GM19239 (cell line): ENCODE measurements around the gene EFCAB7.
A peak's percentile ranks its signal among the peaks of the same experiment; 100 is the strongest.

Experiments
- DNase-seq: peaks from one replicate; pipeline ENCODE4 v3.0.0; 2011; ENCODE audit warnings: low spot score; ENCODE audit not compliant: insufficient read length
- FAIRE-seq: peaks from 2 replicates; lab custom pipeline; 2011; peaks lifted over from hg19 to GRCh38; lab: Jason Lieb, UNC

EFCAB7 gene, protein sequence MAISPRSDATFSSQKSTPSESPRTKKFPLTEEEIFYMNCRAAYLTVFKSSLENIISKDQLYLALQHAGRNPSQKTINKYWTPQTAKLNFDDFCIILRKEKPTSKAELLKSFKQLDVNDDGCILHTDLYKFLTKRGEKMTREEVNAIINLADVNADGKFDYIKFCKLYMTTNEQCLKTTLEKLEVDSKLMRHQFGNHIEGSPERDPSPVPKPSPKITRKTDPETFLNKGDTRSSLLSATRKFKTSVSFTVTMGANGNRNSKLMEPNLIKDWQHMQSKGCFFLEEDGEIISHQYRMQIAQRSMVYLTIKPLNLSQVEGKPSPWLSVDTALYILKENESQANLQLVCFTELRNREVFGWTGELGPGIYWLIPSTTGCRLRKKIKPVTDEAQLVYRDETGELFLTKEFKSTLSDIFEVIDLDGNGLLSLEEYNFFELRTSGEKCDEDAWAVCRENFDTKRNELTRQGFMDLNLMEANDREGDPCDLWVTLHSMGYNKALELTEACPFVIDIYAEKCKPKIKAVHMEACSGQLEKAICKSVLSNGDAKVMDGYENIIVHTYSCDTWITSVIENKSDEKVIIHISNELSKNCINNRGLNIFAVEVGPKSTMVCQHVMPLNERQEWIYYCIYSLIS

DNA sequence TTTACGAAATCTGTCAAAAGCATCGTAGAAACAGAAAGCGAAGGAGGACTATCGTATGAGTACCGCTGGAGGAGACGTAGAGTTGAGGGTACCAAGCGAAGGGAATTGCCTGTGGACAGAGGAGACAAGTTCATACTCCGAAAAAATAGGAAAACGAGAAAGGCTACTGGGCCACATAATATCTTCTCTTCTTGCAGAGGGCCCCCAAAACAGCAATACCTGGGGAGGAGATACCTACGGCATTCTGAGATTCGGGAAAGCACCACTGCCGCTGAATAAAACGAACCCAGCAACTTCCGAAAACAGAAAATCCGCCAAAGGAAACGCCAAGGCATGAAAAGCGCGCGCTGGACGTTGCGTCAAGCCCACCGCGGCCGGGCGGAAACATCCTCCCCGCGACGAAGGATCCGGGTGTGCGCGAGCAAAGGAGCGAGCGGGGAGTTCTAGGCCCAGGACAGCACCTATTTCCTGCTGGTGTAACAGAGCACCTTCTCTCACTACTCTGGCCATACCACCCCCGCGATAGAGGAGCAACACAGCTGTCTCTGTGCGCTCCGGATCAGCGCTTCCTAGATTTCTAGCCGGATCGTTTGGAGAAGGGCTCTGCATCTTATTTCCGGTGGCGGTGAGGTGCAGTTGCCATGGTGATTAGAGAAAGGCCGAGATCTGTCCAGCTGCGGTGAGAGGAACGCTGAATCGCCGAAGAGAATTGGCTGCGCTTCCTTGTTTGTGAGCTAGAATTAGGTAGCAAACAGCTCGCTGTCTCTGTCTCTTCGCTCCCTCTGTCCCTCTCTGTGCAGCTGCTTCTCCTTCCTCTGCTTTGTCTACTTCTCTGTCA, at the start of gene EFCAB7, which contains the start of gene ITGB3BP:
EFCAB7 (plus strand) TSS at position 635 of the 838 bp plus-strand sequence. CDS start 2,048 bp downstream, outside the sequence.
ITGB3BP (minus strand) TSS at position 335 of the 838 bp plus-strand sequence; CDS start at position 243, 92 bp downstream.
- DNase-seq, result peak; percentile 28
- FAIRE-seq, result peak; percentile 94

DNA sequence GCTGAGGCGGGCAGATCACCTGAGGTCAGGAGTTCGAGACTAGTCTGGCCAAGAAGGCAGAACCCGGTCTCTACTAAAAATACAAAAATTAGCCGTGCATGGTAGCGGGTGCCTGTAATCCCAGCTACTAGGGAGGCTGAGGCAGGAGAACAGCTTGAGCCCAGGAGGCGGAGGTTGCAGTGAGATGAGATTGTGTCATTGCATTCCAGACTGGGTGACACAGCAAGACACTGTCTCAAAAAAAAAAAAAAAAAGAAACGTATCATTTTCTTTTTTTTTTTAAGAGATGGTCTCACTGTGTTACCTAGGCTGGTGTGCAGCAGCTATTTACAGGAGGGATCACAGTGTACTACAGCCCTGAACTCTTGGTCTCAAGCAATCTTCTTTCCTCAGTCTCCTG, 47.6 kb upstream of the EFCAB7 start:
- DNase-seq (no peak), FAIRE-seq (no peak)

DNA sequence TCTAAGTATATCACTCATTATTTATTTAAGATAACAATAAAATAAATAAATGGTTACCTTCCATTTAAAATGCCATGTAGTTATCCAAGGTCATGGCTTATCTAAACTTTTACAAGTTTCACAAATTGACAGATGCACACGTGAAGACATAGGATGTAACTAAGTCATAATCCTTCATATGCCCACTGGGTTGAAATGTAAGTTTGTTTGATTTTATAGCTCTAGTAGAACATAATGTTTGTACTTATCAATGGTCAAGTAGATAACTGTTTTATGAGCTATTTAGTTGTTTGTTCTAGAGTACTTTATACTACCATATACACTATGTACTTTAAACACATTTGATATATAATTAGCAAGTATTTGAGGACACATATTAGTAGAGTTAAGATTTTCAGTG, 43.3 kb upstream of the EFCAB7 start:
- DNase-seq, result no peak
- FAIRE-seq, result no peak

DNA sequence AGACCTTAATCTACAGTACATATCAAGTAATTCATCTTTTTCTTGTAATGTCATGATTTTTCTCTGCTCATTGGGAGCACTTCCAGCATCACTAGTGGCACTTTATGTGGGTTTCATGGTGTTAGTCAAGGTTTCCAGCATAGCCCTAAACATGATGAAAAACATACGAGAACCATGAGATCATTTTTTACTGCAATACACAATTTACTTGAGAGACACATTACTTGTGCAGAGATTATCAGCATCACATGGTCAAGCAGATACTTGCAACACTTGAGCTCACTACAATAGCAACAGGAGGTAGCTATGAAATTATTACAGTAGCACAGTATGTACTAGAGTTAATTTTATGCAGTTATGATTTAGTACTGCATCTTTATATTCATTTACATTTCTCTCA, 36.7 kb upstream of the EFCAB7 start:
- no peak for FAIRE-seq
- no peak for DNase-seq

DNA sequence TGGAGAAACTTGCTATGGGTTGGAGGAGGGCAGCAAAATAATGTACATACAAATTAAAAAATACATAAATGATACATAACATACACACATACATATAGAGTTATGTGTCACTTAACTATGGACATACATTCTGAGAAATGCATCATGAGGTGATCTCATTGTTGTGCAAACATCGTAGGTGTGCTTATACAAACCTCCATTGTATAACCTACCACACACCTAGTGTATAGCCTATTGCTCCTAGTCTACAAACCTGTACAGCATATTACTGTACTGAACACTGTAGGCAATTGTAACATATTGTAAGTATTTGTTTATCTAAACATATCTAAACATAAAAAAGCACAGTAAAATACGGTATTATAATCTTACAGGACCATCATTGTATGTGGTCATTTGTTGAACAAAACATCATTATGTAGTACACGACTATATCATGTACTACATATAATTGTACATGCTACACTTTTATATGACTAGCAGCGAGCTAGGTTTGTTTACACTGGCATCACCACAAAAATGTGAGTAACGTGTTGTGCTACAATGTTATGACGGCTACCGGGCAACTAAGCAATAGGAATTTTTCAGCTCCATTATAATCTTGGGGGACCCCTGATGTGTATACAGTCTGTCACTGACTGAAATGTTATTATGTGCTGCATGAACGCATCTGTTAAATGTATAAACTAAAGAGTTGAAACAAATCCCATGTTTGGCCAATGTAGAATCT, 35.8 kb upstream of the EFCAB7 start:
- no peak for FAIRE-seq

DNA sequence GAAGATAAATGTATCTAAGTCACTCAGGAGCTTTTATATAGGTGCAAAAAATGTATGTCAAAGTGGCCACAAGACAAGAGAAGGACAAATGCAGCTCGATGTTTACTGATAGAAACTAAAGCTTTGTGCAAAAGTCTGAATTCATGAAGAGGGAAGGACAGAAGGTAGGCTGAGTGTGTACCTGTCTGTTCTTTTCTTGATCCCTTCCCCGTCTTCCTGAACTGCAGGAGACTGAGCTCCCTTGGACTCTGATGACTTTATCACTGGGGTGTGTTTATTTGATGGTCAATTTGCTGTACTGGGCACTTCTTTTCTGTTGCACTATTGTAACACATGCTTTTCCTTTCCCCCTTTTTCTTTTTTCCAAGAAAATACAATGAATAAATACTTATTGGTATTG, 25.7 kb upstream of the EFCAB7 start:
- FAIRE-seq (no peak), DNase-seq (no peak)

More for the DNA sequence above, 35.8 kb upstream of the EFCAB7 start:
- DNase-seq, result no peak

DNA sequence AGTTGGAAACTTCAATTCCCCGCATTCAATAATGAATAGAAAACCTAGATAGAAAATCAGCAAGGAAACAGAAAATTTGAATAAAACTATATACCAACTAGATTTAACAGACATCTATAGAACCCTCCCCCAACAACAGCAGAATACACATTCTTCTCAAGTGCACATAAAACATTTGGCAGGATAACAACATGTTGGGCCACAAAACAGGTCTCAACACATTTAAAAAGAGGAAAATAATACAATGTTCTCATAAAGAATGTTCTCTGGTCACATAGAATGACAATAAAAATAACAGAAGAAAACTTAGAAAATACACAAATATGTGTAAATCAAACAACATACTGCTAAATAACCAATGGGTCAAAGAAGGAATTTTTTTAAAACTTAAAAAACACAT, 25.2 kb upstream of the EFCAB7 start:
- no peak for FAIRE-seq
- no peak for DNase-seq

DNA sequence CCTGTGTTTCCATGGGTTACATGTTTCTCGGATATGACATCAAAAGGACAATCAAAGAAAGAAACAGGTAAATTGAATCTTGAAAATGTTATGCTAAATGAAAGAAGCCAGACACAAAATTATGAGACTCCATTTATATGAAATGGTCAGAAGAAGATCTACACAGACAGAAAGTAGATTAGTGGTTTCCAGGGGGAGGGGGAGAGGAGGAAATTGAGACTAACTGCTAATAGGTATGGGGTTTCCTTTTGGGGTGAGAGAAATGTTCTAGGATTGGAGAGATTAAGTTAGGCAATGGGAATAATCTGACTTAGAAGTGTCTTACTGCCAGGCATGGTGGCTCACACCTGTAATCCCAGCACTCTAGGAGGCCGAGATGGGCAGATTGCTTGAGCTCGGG, 22.1 kb upstream of the EFCAB7 start:
- FAIRE-seq, result peak; percentile 68

DNA sequence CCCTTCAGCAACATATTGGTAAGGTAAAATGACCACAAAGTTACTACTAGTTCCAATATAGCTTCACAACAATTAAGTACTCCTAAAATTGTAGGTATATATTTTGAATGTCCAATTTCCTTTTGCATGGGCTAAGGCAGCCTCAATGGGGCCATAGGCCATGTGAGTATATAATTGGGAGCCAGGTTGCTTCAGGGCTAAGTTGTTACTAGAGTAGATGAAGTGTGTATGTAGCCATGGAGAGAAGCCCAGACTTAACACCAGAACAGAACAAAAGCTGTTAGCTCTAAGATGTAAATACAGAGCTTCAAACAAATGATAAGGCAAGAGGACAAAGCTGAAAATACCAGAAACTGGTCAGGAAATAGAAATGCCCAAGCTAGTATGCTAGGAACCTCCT, 16.5 kb upstream of the EFCAB7 start:
- FAIRE-seq (no peak), DNase-seq (no peak)

More for the DNA sequence above, 22.1 kb upstream of the EFCAB7 start:
- DNase-seq, result no peak

DNA sequence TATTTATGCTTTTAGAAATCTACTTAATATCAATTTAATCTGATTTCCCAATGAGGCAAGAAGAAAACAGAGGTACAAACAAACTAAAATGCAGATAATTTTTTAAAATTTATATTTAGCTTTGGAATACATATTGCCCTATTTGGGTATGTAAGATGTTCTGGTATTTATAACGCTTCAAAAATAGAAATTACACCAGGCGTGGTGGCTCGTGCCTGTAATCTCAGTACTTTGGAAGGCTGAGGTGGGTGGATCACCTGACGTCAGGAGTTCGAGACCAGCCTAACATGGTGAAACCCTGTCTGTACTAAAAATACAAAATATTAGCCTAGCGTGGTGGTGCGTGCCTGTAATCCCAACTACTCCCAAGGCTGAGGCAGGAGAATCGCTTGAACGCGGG, 13.6 kb upstream of the EFCAB7 start:
- FAIRE-seq (no peak), DNase-seq (no peak)

DNA sequence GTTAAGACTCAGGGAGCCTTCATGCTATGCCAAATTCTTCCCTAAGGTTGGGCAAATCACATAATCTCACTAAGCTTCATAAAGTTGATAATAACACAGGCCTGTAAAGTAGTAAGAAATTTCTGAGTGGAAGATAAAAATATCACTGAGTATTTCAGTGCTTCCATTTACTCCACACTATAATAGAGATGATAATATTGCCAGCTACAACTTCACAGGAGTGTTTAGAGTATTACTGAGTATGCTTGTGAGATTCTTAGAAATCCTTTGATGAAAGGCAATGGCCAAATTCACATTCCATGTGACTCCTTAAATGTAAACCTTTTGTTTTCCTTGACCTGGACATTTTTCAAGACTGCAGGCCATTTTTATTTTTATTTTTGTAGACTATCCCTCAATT, 10.7 kb upstream of the EFCAB7 start:
- DNase-seq (no peak), FAIRE-seq (no peak)

DNA sequence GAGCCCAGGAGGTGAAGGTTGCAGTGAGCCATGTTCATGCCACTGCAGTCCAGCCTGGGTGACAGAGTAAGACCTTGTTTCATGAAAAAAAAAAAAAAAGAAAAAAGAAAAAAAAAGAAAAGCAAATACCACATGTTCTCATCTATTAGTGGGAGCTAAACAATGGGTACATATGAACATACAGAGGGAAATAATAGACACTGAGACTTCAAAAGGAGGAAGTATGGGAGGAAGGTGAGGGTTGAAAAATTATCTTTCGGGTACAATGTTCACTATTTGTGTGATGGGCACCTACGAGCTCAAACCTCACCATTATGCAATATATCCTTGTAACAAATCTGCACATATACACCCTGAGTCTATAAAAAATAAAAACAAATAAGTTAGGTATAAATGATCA, 6.7 kb upstream of the EFCAB7 start:
- no peak for DNase-seq
- FAIRE-seq, result no peak

DNA sequence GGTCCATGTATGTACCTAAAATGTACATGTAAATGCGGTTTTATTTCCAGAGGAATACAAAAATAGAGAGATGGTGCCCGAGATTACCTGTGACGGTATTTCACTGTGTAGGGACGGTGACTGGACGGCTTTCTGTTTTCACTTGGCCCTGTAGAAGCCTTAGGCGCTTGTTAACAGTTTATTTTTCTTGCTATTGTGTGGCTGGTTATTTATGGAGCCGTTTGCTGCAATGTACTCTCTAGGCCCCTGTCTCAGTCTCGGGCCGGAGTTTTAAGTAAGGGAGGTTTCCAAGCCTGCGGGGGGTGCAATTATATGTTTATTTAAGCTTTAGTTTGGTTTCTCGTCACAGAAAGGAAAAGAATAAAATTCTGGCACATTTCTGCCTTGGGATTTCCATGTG, 413 bp downstream of the EFCAB7 start:
- DNase-seq, result no peak
- FAIRE-seq, result no peak

DNA sequence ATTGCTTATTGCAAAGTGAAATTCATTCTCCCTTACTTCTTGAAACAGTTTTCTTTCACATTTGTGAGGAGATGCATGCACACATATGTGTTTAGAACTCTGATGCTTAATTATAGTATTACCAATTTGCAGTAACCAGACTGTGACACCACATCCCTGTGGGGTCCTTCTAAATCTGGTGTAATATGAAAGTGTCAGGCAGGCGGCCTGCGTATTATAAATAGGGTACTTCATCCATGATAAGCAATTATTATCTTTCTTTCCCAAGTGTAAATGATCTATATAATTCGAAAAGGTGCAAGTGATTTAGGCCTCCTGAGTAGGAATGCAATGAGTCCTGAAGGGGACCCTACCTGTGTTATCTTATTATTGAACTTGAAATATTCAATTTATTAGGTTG, 876 bp downstream of the EFCAB7 start:
- FAIRE-seq, result no peak
- no peak for DNase-seq

DNA sequence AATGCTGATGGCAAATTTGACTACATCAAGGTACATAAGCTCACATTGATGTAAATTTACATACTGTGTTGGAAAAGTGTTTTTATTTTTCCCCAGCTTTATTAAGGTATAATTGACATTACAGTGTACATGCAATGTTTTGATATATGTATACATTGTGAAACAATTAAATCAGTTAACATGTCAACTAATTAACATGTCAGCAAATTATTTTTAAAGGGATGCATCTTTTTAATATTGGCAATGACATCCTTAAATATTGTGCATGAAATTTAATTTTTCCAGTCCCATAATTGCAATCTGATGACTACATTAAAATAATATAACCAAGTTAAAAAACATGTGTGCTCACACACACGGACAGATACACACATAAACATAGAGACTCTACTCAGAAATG, 9.4 kb downstream of the EFCAB7 start:
- FAIRE-seq (no peak), DNase-seq (no peak)

DNA sequence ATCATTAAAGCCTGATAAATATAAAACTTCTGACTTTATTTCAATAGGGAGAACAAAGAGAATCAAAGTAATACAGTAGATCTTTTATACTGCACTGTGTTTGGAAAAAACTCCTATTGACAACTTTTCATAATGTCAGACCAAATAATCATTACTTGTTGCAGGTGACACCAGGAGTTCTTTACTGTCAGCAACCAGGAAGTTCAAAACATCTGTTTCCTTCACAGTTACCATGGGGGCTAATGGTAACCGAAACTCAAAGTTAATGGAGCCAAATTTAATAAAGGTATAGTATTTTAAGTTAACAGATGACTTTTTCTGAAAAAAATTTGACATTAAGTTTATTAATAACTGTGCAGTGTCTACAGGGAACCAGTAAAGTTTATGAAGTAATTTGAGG, 10.6 kb downstream of the EFCAB7 start:
- DNase-seq, result no peak
- no peak for FAIRE-seq

DNA sequence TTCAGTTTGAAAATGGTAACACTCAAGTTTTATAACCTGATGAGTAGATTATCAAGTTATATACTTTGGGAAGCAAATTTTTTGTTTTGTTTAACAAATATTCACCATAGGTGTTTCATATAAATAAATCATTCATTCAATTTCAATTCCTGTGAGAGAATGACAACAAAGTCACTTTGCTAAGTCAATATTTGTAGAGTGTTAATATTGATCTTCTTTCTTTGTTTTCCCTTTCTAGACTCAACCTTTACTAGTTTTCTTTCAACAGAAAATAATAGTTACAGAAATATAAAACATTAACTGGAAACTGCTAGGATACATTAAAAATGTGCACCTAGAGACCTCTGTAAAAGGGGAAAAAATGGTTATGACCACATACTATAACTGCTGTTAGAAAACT, 11.1 kb downstream of the EFCAB7 start:
- DNase-seq (no peak), FAIRE-seq (no peak)

DNA sequence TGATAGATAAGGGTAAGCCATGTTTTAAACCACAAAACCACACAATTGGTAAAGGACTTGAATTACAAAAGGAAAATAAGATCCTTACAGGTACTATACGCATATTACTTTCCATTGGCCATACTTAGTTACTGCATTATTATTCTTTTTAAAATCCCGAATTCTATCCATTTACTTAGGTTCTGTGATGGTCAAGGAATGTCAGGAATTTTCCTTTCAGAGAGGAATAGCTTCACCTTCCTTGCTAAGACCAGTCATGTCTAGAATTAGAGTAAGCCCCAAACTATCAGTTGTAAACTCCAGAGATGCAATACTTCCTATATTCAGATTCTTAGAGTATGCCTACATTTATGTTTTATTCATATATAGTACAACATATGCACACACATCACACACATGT, 13.7 kb downstream of the EFCAB7 start:
- DNase-seq, result no peak
- peak; percentile 33 for FAIRE-seq

DNA sequence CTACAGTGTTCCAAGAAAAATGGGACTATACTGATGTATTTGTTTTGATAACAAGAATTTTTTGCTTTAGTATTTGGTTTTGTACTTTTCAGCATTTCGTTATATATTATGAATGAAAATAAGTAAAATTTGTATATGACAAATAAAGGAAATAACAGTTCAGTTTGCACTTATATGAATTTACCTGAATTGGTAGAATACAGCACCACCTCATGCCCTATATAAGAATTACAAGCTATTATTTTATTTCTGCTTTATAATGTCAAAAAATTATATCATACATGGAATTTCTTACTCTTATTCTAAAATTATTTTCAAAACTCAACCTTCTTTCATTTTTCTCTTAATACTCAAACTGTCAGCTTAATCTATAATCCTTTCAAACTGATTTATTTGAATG, 14.6 kb downstream of the EFCAB7 start:
- no peak for DNase-seq
- FAIRE-seq, result no peak

DNA sequence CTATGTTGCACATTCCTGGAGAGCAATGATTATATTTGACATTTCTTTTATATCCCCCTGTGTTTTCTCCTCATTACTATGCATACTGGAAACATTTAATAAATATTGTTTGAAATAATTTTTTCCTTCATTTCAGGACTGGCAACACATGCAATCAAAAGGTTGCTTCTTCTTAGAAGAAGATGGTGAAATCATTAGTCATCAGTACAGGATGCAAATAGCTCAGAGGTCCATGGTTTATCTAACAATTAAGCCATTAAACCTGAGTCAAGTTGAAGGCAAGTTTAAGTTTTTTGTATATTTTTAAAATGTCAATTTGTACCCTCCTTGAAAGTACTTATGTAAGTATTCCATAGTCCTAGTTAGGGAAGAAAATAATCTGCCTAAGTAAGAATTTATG, 22.5 kb downstream of the EFCAB7 start:
- FAIRE-seq (no peak), DNase-seq (no peak)
